GM21367 (cell line): ENCODE measurements around the gene RNF2.
"Not testable (repeated sequence)": the region's sequence is repeated elsewhere in the genome, so short reads cannot be mapped to it uniquely, and the experiment has no call there.

Experiments used
- ATAC-seq: cut with Tn5 transposase; IDR thresholded peaks from one replicate; pipeline ENCODE4 v1.9.1; 2021; ENCODE audit not compliant: unreplicated experiment

Gene RNF2

DNA sequence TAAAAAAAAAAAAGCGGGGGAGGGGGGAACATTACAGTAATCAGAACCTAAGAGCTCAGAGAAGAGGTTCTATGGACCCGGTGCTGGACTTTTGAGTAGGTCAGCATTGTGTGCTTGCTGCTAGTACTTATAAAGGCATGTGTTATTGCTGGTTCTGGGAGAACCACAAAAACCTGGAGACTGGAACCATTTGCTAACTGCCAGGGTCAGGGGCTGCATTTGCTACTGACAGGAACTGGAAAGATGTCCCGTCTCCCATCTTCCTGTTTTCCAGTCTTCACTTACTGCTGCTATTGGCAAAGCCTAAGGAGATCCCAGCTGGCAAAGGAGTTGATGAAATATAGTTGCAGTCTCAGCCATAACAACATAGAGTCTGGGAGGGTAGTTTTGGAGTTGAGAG, 4.3 kb downstream of the RNF2 start:
- no peak for ATAC-seq

DNA sequence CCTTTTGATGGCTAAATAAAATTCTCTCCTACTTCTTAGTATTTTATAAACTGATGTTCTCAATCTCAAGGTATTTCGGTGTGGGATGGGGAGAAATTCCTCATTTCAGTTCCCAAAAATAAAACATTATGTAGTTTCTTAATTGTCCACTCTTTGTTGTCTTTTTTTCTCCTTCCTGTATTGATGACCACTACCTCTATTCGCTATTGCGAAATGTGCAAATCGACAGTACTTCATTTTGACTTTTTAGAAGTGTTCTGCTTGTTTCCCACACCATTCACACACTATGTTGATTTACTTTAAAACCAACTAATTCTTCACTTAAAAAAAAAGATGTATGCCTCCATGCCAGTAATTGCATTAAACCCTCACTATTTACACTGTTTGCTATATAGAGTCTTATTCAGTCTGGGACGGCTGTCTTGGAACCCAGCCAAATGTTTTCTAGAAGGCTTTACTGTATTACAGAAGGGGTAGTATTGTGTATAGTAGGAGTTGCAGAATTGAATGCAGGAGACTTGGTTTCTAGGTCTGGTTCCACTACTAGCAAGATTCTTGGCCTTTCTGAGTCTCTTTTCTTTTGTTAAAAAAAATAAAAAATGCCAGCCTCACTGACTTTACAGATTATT, 5.6 kb downstream of the RNF2 start:
- no peak for ATAC-seq

DNA sequence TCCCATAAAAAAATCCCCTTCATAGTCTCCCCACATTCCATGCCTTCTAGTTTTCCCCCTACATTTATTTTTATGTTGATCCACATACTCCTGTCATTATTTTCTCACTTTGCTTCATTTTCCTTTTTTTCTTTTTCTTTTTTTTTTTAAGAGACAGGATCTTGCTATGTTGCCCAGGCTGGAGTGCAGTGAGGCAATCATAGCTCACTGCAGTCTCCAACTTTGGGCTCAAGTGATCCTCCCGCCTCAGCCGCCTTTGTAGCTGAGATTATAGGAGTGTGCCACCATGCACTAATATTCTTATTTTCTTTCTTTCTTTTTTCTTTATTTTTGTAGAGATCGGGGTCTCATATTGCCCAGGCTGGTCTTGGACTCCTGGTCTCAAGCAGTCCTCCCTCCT, 7.8 kb downstream of the RNF2 start:
- no peak for ATAC-seq

DNA sequence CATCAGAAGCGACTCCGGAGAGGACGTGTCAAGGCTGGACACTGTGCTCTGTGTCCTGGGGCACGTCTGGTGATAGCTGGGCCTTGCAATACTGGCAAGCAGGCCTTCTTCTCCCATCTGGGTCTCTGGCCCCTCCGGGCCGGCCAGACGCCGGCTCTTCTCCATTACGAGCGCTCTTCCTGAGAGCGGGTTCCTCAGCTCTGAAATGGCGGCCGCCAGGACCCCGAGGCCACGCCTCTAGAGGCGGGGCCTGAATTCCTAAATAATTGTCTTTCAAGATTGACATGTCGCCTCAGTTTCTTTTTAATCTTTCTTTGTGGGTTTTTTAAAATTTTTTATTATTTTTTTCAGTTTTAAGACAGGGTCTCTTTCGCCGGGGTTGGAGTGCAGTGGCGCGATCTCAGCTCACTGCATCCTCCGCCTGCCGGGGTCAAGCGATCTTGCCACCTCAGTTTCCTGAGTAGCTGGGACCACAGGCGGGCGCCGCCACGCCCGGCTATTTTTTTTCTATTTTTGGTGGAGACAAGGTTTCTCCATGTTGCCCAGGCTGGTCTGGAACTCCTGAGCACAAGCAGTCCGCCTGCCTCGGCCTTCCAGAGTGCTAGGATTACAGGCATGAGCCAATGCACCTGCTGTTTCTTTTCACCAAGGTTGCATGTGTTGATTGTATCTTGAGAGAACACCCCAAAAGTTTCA, 9.2 kb downstream of the RNF2 start:
- no peak for ATAC-seq

DNA sequence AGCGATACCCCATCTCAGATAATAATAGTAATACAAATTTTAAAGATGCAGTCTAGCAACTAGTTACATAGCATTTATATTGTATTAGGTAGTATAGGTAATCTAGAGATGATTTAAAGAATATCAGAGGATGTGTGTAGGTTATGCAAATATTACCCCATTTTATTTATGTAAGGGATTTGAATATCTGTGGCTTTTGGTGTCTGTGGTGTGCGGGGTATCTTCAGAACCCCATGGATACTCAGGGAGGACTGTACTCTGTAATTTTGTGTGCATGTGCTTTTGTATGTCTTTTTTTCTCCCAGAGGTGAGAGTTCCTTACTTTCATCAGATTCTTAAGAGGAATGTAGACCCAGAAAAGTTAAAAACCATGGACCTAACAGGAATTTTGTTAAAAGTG, 12.8 kb downstream of the RNF2 start:
- ATAC-seq = no peak

DNA sequence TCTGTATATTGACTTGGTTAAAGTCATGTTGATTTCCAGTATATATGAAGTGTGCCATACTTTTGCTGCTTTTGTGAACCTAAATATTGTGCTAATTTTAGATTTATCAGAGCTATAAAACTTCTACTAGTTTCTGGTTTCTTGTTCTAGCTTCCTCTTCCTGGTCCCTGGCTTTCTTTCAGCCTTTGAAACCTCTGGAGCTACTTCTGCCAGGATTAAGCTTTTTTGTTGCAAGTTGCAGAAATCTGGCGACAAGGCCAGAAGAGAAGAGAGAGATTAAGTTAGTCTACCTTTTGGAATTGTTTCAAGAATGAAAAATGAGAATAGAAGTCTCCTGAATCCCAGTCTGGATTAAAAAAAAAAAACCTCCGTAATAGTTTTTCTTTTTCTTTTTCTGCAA, 13.5 kb downstream of the RNF2 start:
- no peak for ATAC-seq

DNA sequence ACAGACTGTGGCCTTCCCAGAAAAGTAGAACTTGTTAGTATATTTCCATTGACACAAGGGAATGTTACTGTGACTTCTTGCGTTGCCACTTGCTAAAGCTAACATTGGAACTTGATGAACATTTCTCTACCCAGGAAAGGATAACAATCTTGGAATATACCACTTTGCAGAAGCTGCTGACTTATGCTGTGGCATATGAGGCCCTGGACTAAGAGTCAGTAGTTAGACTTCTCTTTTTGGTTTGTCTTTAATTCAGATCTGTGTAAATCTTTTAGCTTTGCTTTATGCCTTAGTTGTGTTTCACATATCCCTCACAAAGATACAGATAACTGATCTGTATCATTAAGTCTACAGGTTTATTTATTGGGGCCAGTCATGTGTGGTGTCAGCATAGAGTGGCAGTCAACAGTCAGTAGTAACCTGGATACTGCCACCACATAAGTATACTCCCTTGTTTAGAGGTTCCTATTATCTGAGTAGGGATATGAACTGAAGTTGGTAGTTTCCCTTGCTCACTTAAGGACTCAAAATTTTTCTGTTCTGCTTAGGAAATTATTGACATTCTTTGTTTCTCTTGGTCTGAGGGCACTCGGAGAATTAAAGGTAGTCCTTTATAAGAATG, 14.7 kb downstream of the RNF2 start:
- no peak for ATAC-seq

DNA sequence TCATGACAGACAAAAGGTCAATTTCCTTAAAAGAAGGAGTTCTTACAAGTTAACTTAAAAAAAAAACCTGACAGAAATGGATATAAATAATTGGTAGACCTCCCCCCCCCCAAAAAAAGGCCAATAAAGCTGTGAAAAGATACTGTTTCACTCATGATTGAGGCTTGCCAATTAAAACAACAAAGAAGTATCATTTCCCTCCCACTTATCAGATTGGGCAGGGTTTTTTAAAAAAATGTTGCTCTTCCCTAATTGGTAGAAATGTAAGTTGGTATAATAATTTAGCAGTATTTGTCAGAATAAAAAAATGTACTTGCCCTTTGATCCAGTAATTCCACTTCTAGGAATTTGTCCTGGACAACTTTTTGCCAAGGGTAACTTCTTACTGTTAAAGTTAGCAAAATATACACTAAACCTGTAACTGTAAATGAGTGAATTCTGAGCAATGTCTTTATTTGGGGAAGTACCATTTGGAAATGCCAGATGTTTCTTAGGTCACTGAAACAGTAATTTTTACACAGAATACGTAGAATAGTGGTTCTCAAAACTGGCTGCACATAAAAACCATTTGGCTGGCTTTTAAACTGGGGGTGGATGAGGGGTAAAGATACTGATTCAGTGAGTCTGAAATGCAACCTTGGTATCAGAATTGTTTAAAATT, 17.5 kb downstream of the RNF2 start:
- ATAC-seq = no peak

DNA sequence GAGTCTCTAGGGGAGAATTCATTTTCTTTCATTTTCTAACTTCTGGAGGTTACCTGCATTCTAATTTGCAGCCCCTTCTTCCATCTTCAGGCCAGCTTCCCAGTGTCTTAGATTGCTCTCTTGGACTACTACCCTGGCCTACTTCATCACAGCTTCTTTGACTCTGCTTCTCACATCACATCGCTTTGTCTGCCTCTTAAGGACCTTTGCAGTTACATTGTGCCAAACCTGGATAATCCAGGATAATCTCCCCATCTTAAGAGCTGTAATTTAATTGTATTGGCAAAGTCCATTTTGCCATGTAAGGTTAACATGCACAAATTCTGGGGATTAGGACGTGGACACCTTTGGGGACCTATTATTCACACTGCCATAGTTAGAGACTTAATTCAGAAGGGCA, 18.4 kb downstream of the RNF2 start:
- no peak for ATAC-seq

DNA sequence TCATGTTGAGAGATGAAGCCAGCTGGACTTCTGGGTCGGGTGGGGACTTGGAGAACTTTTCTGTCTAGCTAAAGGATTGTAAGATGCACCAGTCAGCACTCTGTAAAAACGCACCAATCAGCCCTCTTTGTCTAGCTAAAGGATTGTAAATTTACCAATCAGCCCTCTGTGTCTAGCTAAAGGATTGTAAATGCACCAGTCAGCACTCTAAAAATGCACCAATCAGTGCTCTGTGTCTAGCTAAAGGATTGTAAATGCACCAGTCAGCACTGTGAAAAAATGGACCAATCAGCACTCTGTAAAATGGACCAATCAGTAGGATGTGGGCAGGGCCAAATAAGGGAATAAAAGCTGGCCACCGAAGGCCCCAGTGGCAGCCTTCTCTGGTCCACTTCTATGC, 19.6 kb downstream of the RNF2 start:
- ATAC-seq = not testable (repeated sequence)

DNA sequence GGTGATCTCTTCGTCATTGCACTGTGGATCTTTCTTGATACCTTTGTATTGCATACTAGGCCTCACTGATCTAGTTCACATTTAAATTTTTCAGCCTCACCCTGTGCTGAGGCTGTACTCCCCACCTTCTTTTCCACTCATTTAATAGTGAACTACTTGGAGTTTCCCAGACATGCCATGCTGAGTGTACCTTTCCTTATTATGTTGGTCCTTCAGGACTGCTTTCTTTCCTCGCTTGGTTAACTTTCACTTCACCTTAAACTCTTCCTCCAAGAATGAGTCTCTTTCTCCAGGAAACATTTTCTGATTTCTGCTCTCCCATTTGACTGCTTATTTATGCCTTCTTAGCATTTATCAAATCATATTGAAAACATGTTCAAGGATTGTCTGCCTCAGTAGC, 20.8 kb downstream of the RNF2 start:
- no peak for ATAC-seq

DNA sequence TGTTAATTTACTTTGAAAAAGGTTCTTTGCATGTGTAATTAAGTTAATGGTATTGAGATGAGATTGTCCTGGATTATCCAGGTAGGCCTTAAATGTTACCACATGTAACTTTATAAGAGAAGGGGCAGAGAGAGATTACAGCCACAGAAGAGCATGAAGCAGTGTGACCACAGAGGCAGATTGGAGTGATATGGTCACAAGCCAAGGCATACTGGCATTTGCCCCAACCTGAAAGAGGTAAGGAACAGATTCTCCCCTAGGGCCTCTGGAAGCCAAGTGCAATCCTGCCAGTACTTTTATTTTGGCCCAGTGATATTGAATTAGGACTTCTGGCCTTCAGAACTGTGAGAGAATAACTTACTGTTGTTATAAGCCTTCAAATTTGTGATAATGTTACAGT, 23.0 kb downstream of the RNF2 start:
- ATAC-seq = no peak

DNA sequence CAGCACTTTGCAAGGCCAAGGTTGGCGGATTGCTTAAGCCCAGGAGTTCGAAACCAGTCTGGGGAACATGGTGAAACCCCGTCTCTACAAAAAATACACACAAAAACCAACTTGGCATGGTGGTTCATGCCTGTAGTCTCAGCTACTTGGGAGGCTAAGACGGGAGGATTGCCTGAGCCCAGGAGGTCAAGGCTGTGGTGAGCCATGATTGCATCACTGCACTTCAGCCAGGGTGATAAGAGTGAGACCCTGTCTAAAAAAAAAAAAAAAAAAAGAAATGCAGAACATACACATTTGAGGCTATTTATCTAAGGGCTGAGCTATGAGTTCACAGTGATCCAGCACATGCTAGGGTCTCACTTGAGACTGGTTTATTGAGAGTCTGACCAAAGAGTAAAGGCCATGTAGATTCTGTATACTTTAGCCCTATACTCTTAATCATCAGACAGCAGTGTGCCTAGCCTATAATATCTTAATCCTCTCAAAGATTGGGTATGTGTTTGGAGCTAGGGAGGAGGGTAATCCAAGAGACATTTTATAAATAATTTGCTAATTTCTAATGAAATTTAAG, 23.9 kb downstream of the RNF2 start:
- ATAC-seq = no peak

DNA sequence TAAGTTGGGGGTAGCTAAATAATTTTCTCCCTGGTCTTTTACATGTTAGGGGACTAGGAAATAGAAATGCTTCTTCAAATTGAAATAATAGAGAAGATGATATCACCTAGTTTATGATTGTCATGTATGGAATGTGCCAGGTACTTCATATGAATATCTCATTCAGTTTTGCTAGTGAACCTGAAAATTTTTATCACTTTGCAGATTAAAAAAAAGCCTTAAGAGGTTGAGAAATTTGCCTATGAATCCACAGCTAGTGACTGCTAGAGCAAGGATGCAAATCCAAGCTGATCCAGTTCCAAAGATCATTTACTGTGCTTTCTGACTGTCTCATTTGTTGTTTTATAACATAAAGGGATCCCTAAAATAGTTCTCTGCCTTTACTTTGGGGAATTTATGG, 24.7 kb downstream of the RNF2 start:
- ATAC-seq = no peak

DNA sequence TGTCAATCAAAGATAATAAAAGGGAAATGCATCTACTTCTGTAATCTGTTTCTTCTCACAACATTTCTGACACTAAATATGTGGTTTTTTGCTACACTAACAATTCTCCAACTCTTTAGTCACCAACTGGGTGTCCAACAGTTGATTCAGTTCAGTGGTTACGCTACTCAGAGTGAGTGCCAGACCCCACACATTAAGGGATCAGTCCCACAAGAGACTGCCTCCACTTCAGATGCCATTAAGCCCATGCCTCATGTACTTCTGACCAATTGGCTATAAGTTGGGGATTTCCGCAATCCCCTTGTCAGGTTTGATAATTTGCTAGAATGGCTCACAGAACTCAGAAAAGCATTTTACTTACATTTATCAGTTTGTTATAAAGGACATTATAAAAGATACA, 28.4 kb downstream of the RNF2 start:
- ATAC-seq = no peak

DNA sequence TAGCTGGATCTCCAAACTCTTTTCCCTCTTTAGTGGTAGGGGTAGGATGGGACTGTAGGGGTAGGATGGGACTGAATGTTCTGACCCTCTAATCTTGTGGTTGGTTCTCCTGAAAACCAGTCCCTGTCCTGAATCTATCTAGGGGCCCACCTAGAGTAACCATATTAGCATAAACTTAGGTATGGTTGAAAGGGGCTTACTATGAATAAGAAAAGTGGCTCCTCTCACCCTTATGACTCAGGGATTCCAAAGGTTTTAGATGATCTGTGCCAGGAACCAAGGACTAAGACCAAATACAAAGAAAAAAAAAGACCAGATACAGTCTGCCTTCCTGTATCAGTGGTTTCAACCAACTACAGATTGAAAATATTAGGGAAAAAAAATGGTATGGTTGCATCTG, 28.9 kb downstream of the RNF2 start:
- ATAC-seq = no peak

DNA sequence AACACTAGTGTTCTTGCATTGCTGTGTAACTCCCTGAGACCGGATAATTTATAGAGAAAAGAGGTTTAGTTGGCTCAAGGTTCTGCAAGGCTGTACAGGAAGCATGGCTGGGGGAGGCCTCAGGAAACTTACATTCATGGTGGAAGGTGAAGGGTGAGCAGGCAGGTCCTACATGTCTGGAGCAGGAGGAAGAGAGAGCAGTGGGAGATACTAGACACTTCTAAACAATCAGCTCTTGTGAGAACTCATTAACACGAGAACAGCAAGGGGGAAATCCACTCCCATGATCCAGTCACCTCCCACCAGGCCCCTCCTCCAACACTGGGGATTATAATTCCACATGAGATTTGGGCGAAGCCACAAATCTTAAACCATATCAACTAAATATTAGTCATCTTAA, 30.1 kb downstream of the RNF2 start:
- ATAC-seq = no peak

DNA sequence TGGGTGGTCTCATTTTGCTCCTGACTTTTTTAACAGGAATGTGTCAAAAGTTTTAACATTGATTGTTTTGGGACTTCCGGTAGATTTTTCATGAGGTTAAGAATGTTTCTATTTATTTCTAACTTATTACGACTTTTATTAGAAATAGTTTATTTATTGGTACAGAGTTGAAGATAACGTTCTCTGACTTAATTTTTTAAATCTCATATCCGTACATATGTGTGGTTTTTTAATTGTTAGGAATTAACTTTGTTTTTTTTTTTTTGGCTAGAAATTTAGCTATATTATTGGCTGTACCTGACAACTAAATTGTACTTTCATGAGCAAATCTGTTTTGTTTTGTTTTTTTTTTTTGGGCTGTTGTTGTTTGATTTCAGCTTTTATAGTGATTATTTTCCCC, 32.0 kb downstream of the RNF2 start:
- ATAC-seq = no peak

DNA sequence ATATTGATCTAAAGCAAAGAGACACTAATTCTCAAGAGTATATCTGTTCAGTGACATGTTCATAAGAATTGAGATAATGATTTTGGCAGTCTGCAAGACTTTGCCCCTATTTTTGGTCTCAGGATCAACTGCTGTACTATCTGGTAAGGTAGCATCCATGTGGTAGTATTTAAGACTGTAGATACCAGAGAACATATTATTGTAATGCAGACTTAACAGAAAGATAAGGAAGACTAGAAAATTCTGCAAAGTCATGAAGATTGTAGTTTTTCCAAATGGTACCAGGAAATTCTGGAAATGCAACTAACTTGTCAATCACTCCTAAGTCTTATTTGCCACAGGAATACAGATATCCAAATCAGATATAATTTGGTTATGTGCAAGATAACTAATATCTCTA, 35.1 kb downstream of the RNF2 start:
- ATAC-seq = no peak

DNA sequence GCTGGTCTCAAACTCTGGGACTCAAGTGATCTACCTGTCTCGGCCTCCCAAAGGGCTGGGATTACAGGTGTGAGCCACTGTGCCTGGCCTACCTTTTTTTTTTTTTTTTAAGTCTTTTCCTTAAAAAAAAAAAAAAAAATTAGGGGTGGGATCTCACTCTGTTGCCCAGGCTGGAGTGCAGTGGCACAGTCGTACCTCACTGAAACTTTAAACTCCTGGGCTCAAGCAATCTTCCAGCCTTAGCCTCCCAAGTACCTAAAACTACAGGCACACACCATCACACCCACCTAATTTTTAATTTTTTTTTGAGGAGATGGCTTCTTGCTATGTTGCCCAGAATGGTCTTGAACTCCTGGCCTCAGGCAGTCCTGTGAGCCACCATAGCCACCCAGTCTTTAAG, 38.5 kb downstream of the RNF2 start:
- ATAC-seq = no peak

DNA sequence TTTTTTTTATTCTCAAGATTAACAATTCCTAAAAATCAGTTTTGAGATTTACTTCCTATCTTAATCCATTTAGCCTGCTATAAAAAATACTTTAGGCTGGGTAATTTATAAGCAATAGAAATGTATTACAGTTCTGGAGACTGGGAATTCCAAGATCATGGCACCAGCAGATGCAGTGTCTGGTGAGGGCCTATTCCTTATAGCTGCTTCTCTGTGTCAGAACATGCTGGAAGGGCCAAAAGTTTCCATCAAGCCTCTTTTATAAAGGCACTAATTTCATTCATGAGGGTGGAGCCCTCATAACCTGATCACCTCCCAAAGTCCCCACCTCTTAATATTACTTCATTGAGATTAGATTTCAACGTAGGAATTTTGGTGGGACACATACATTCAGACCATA, 41.7 kb downstream of the RNF2 start:
- no peak for ATAC-seq

DNA sequence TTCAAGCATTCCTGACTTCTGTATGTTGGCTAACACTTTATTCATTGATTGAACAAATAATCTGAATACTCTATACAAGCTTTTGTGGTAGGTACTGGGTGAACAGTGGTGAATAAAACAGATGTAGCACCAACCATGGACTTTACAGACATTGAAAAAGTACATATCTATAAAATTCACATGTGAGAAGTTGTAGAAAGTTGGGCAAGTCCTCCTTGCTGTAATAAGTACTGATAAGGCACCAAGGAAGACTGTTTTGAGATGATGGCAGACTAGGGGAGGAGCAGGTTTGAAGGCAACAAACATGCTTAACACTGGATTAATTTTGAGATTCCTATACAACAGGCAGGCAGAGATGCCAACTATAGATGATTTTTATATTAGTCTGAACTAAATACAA, 42.4 kb downstream of the RNF2 start:
- no peak for ATAC-seq
